SK-N-SH treated with all-trans-retinoic acid at 6 μM for 48 hours (cell line): ENCODE measurements around the gene SNIP1.

Experiments used
- ATAC-seq: fragments of 200-7000 bp; cut with Tn5 transposase; 3 replicates; pipeline ENCODE4 v1.9.1; 2020; ENCODE audit warnings: mild to moderate bottlenecking, moderate library complexity
- ARNTL ChIP-seq: fragments of 450-650 bp; formaldehyde crosslinking; IDR thresholded peaks from 2 replicates; pipeline ENCODE4 v1.5.0; 2020; ENCODE audit warnings: low read depth, mild to moderate bottlenecking, moderate library complexity, borderline replicate concordance
- BACH2 ChIP-seq: fragments of 250-450 bp; sonication (Bioruptor Pico); IDR thresholded peaks from 2 replicates; pipeline ENCODE4 v1.9.0; 2021; ENCODE audit warnings: mild to moderate bottlenecking, borderline replicate concordance
- CREB5 ChIP-seq: fragments of 250-450 bp; sonication (Bioruptor Pico); IDR thresholded peaks from 2 replicates; pipeline ENCODE4 v1.5.1; 2020; ENCODE audit warnings: low read depth, mild to moderate bottlenecking, moderate library complexity
- CSDC2 ChIP-seq: fragments of 250-450 bp; sonication (Bioruptor Pico); IDR thresholded peaks from 2 replicates; pipeline ENCODE4 v1.5.0; 2020; ENCODE audit warnings: mild to moderate bottlenecking, moderate library complexity
- CSRNP3 ChIP-seq: fragments of 250-450 bp; sonication (Bioruptor Pico); IDR thresholded peaks from 2 replicates; pipeline ENCODE4 v1.5.1; 2021; ENCODE audit warnings: mild to moderate bottlenecking, moderate library complexity
- ESRRG ChIP-seq: fragments of 250-450 bp; sonication (Bioruptor Pico); IDR thresholded peaks from 2 replicates; pipeline ENCODE4 v1.6.1; 2021; ENCODE audit warnings: mild to moderate bottlenecking
- GLIS3 ChIP-seq: fragments of 250-450 bp; sonication (Bioruptor Pico); IDR thresholded peaks from 2 replicates; pipeline ENCODE4 v1.5.0; 2020; ENCODE audit warnings: mild to moderate bottlenecking, moderate library complexity
- ISL1 ChIP-seq: fragments of 250-450 bp; sonication (Bioruptor Pico); IDR thresholded peaks from 2 replicates; pipeline ENCODE4 v2.1.2; 2022; ENCODE audit warnings: mild to moderate bottlenecking, moderate library complexity
- PATZ1 ChIP-seq: fragments of 250-450 bp; sonication (Bioruptor Pico); IDR thresholded peaks from 2 replicates; pipeline ENCODE4 v1.8.0; 2020; ENCODE audit warnings: mild to moderate bottlenecking, moderate library complexity, borderline replicate concordance
- POU6F1 ChIP-seq: fragments of 250-450 bp; sonication (Bioruptor Pico); IDR thresholded peaks from 2 replicates; pipeline ENCODE4 v1.8.0; 2021; ENCODE audit warnings: low read depth, mild to moderate bottlenecking, moderate library complexity, borderline replicate concordance
- PPARA ChIP-seq: fragments of 250-450 bp; sonication (Bioruptor Pico); IDR thresholded peaks from 2 replicates; pipeline ENCODE4 v1.5.0; 2020; ENCODE audit warnings: mild to moderate bottlenecking, borderline replicate concordance
- SNAI2 ChIP-seq: fragments of 250-450 bp; sonication (Bioruptor Pico); IDR thresholded peaks from 2 replicates; pipeline ENCODE4 v1.5.0; 2020; ENCODE audit warnings: mild to moderate bottlenecking, moderate library complexity
- TCF4 ChIP-seq: fragments of 250-450 bp; sonication (Bioruptor Pico); IDR thresholded peaks from 2 replicates; pipeline ENCODE4 v1.8.0; 2021; ENCODE audit warnings: mild to moderate bottlenecking, moderate library complexity, borderline replicate concordance
- TOX ChIP-seq: fragments of 250-450 bp; sonication (Bioruptor Pico); IDR thresholded peaks from 2 replicates; pipeline ENCODE4 v1.8.0; 2021; ENCODE audit warnings: mild to moderate bottlenecking, moderate library complexity, borderline replicate concordance
- TSHZ2 ChIP-seq: fragments of 250-450 bp; sonication (Bioruptor Pico); IDR thresholded peaks from 2 replicates; pipeline ENCODE4 v1.5.0; 2020; ENCODE audit warnings: mild to moderate bottlenecking, moderate library complexity
- ZC3H10 ChIP-seq: fragments of 250-450 bp; sonication (Bioruptor Pico); IDR thresholded peaks from 2 replicates; pipeline ENCODE4 v1.5.1; 2021; ENCODE audit warnings: mild to moderate bottlenecking, moderate library complexity
- ZFP3 ChIP-seq: fragments of 250-450 bp; sonication (Bioruptor Pico); IDR thresholded peaks from 2 replicates; pipeline ENCODE4 v1.5.0; 2020; ENCODE audit warnings: mild to moderate bottlenecking, moderate library complexity
- ZFP30 ChIP-seq: fragments of 450-650 bp; formaldehyde crosslinking; IDR thresholded peaks from 2 replicates; pipeline ENCODE4 v1.5.0; 2022; ENCODE audit warnings: mild to moderate bottlenecking, moderate library complexity
- ZNF8 ChIP-seq: fragments of 450-650 bp; formaldehyde crosslinking; IDR thresholded peaks from 2 replicates; pipeline ENCODE4 v1.5.0; 2020; ENCODE audit warnings: mild to moderate bottlenecking, moderate library complexity

SNIP1 gene

GRCh38 chr1:37596182-37596667, 42.1 kb upstream of the SNIP1 start:
- ATAC-seq = peak; percentile 37
- TF ChIP-seq ZFP30 (CRISPR knock-in tag) = no peak
- TF ChIP-seq ARNTL (CRISPR knock-in tag) = no peak
- TF ChIP-seq ISL1 (CRISPR knock-in tag) = no peak
- no peak for TF ChIP-seq TCF4
- TF ChIP-seq ESRRG (CRISPR knock-in tag) = no peak
- no peak for TF ChIP-seq GLIS3 (CRISPR knock-in tag)
- TF ChIP-seq PATZ1 = no peak
- no peak for TF ChIP-seq CSRNP3 (CRISPR knock-in tag)
- TF ChIP-seq POU6F1 (CRISPR knock-in tag) = no peak
- TF ChIP-seq CREB5 (CRISPR knock-in tag) = no peak
- TF ChIP-seq PPARA (CRISPR knock-in tag) = no peak
- no peak for TF ChIP-seq CSDC2 (CRISPR knock-in tag)
- TF ChIP-seq ZC3H10 (CRISPR knock-in tag) = no peak
- no peak for TF ChIP-seq TSHZ2
- TF ChIP-seq ZNF8 (CRISPR knock-in tag) = no peak
- TF ChIP-seq TOX (CRISPR knock-in tag) = no peak

- peak; percentile 99 for ATAC-seq
- TF ChIP-seq CSDC2 (CRISPR knock-in tag) = no peak
- no peak for TF ChIP-seq CREB5 (CRISPR knock-in tag)
- no peak for TF ChIP-seq BACH2 (CRISPR knock-in tag)
- TF ChIP-seq SNAI2 = no peak
- TF ChIP-seq POU6F1 (CRISPR knock-in tag) = no peak
- TF ChIP-seq ZFP3 = no peak
Observed at GRCh38 chr1:37595440-37596181, 41.5 kb upstream of the SNIP1 start, which contains the start of gene GNL2. Gene GNL2 (minus strand): TSS chr1:37595937. CDS start chr1:37595822, 115 bp downstream.
